Stimulated activated CD8-positive, alpha-beta memory T cell treated with anti-CD3 and anti-CD28 coated beads, Interleukin-7, amount 100 ng/mL, for 4 hours (primary cell): ENCODE data around the gene PSMB7.

Experiments used
- DNase-seq, 2 donors: peaks; one replicate each; pipeline ENCODE4 v3.0.0-alpha.2; 2020; ENCODE audit warnings: low read depth in 2 of 2

PSMB7 gene

GRCh38 chr9:124345751-124346281 is 69.4 kb downstream of the PSMB7 start:
- DNase-seq: no peak

- DNase-seq: no peak
These were observed 70.2 kb downstream of the PSMB7 start for GRCh38 chr9:124345063-124345462.

- DNase-seq: no peak
These were observed 70.8 kb downstream of the PSMB7 start for GRCh38 chr9:124344291-124345050.

GRCh38 chr9:124343533-124344290 is 71.5 kb downstream of the PSMB7 start:
- DNase-seq: no peak

GRCh38 chr9:124342776-124343485 is 72.3 kb downstream of the PSMB7 start:
- no peak for DNase-seq

GRCh38 chr9:124342402-124342775 is 72.9 kb downstream of the PSMB7 start:
- no peak for DNase-seq

- no peak for DNase-seq
These were observed 73.6 kb downstream of the PSMB7 start for GRCh38 chr9:124341455-124342170.

GRCh38 chr9:124340219-124341069 is 74.8 kb downstream of the PSMB7 start:
- no peak for DNase-seq

GRCh38 chr9:124339603-124340146 is 75.6 kb downstream of the PSMB7 start:
- no peak for DNase-seq

- no peak for DNase-seq
These were observed 77.7 kb downstream of the PSMB7 start for GRCh38 chr9:124337562-124337961.

GRCh38 chr9:124335320-124335707 is 79.9 kb downstream of the PSMB7 start:
- DNase-seq: no peak

GRCh38 chr9:124334568-124335319 is 80.5 kb downstream of the PSMB7 start:
- no peak for DNase-seq

- no peak for DNase-seq
These were observed 82.1 kb downstream of the PSMB7 start for GRCh38 chr9:124333203-124333579.

GRCh38 chr9:124332361-124333202 is 82.7 kb downstream of the PSMB7 start:
- no peak for DNase-seq

GRCh38 chr9:124331580-124331979 is 83.7 kb downstream of the PSMB7 start:
- DNase-seq: no peak

- no peak for DNase-seq
These were observed 85.1 kb downstream of the PSMB7 start for GRCh38 chr9:124330011-124330697.

- DNase-seq: no peak
These were observed 85.9 kb downstream of the PSMB7 start for GRCh38 chr9:124329206-124329792.

GRCh38 chr9:124328285-124328684 is 87.0 kb downstream of the PSMB7 start:
- no peak for DNase-seq
